Endothelial cell of umbilical vein (primary cell): ENCODE measurements around the gene CCDC142. TPM values are rescaled to one million over a fixed set of nuclear protein-coding genes. Genes with fewer than 3 reads are reported as not detected.

Experiments used
- Bru-seq: library from RNA; stranded (reverse); fragments of 400-500 nt; gene quantifications from one replicate; lab custom pipeline; 2021; lab: Mats Ljungman, UMichigan
- BruChase-seq, 2 experiments: library from RNA; stranded (reverse); fragments of 400-500 nt; gene quantifications; one replicate each; lab custom pipeline; 2021; lab: Mats Ljungman, UMichigan
- BruUV-seq: library from RNA; stranded (reverse); fragments of 400-500 nt; replicated peaks from 2 replicates; lab custom pipeline; 2021; lab: Mats Ljungman, UMichigan
- CTCF ChIA-PET: fragments of 300-600, 350-600 bp; sonication (Branson Sonifier 250); formaldehyde crosslinking; loops from one replicate; lab custom pipeline; 2021; ENCODE audit warnings: antibody characterized with exemption, inconsistent platforms; lab: Charles Lee
- POLR2A ChIA-PET: fragments of 300-600, 350-600 bp; sonication (Branson Sonifier 250); formaldehyde crosslinking; loops from one replicate; lab custom pipeline; 2021; ENCODE audit warnings: antibody characterized with exemption, inconsistent platforms; lab: Charles Lee
- DNase-seq: peaks from one replicate; pipeline ENCODE4 v3.0.0-alpha.2; 2011; ENCODE audit warnings: low read depth, low spot score
- FAIRE-seq: peaks from 2 replicates; lab custom pipeline; 2011; peaks lifted over from hg19 to GRCh38; lab: Jason Lieb, UNC
- H2AFZ ChIP-seq: 2 replicates; pipeline ENCODE4 v1.6.0; 2012; ENCODE audit warnings: low read depth, low read length, control low read depth, inconsistent platforms
- H3K27ac ChIP-seq: 2 replicates; pipeline ENCODE4 v1.5.1; 2011; ENCODE audit warnings: low read depth, mild to moderate bottlenecking, control low read depth, low read length, moderate library complexity; ENCODE audit not compliant: insufficient read depth
- H3K27me3 ChIP-seq, 2 experiments: 2 replicates each; pipeline versions ENCODE4 v1.6.0 to v1.6.1; 2011; ENCODE audit warnings: low read length in 2 of 2, mixed read lengths in 1 of 2; ENCODE audit not compliant: control insufficient read depth in 2 of 2, insufficient read depth in 2 of 2
- H3K36me3 ChIP-seq, 2 experiments: 2 replicates in 1 of 2; 3 replicates in 1 of 2; pipeline ENCODE4 v1.5.1; 2011; ENCODE audit warnings: low read length in 2 of 2, mild to moderate bottlenecking in 1 of 2, moderate library complexity in 1 of 2; ENCODE audit not compliant: control insufficient read depth in 2 of 2, insufficient read depth in 2 of 2; ENCODE audit errors: extremely low read depth in 1 of 2
- H3K4me1 ChIP-seq: 3 replicates; pipeline ENCODE4 v1.5.1; 2011; ENCODE audit warnings: mild to moderate bottlenecking, low read length; ENCODE audit not compliant: control insufficient read depth, insufficient read depth; ENCODE audit errors: extremely low read depth
- H3K4me2 ChIP-seq: 2 replicates; pipeline ENCODE4 v1.6.1; 2011; ENCODE audit warnings: low read length, control low read depth, mixed read lengths; ENCODE audit not compliant: insufficient read depth
- H3K4me3 ChIP-seq, 3 experiments: fragments of 200-600 bp in 1 of 3; sonication (generic), shearing (Covaris generic) in 1 of 3; replicated peaks in 1 of 3; 2 replicates each; pipeline ENCODE4 v1.5.1; 2011 to 2016; ENCODE audit warnings: control low read depth in 3 of 3, low read length in 3 of 3, mild to moderate bottlenecking in 2 of 3, inconsistent platforms in 1 of 3, low read depth in 1 of 3, moderate library complexity in 1 of 3; ENCODE audit not compliant: insufficient read depth in 1 of 3
- H3K79me2 ChIP-seq: 2 replicates; pipeline ENCODE4 v1.6.0; 2012; ENCODE audit warnings: low read length, inconsistent platforms; ENCODE audit not compliant: control insufficient read depth, insufficient read depth
- H3K9ac ChIP-seq: replicated peaks from 2 replicates; pipeline ENCODE3; 2011; ENCODE audit warnings: low read length, control low read depth; ENCODE audit not compliant: insufficient read depth; ENCODE audit errors: extremely low read depth
- H3K9me1 ChIP-seq: replicated peaks from 3 replicates; pipeline ENCODE4 v1.6.0; 2011; ENCODE audit warnings: mild to moderate bottlenecking, low read length; ENCODE audit not compliant: control insufficient read depth, insufficient read depth; ENCODE audit errors: extremely low read depth
- H3K9me3 ChIP-seq: replicated peaks from 2 replicates; pipeline ENCODE4 v1.5.1; 2012; ENCODE audit warnings: low read length, inconsistent platforms; ENCODE audit not compliant: control insufficient read depth, insufficient read depth
- H4K20me1 ChIP-seq: replicated peaks from 2 replicates; pipeline ENCODE3; 2011; ENCODE audit warnings: mild to moderate bottlenecking, low read length; ENCODE audit not compliant: control insufficient read depth, insufficient read depth; ENCODE audit errors: extremely low read depth
- CTCF ChIP-seq, 2 donors: IDR thresholded peaks; 1 replicate in 1 of 2; 2 replicates in 1 of 2; pipeline ENCODE4 v1.5.1; 2011; ENCODE audit warnings: low read length in 2 of 2, mild to moderate bottlenecking in 2 of 2, moderate library complexity in 2 of 2, control low read depth in 1 of 2, inconsistent platforms in 1 of 2, low read depth in 1 of 2; ENCODE audit not compliant: insufficient read depth in 1 of 2; ENCODE audit errors: extremely low read depth in 1 of 2
- GATA2 ChIP-seq: IDR thresholded peaks from 2 replicates; pipeline ENCODE4 v1.7.0; 2011; ENCODE audit warnings: low read depth, mild to moderate bottlenecking, moderate library complexity, mixed read lengths, low read length; ENCODE audit not compliant: insufficient read length, insufficient read depth
- POLR2A ChIP-seq: IDR thresholded peaks from 2 replicates; pipeline ENCODE4 v1.6.1; 2012; ENCODE audit warnings: low read depth, mild to moderate bottlenecking, control low read depth, low read length
- dilution Hi-C: fragments of 300-500 bp; cut with MboI; formaldehyde crosslinking; loops from one replicate; pipeline ENCODE4 v1.15.0; 2019; ENCODE audit warnings: low sequenced_read_pairs; ENCODE audit not compliant: extremely low pct_ligation_motif_present
- intact Hi-C: fragments of 100-400 bp; cut with micrococcal nuclease; formaldehyde crosslinking; loops from one replicate; pipeline ENCODE4 v1.10.0; 2022
- long read RNA-seq: library from polyadenylated mRNA; stranded (forward); transcript quantifications from one replicate; pipeline ENCODE4 v2.0.0, GENCODE V29; 2021
- polyA minus RNA-seq, 3 experiments: library from RNA; depleted of rRNA, polyadenylated mRNA; stranded (reverse); fragments of >200 nt; gene quantifications; 1 replicate in 1 of 3; 2 replicates in 2 of 3; pipeline ENCODE4 v1.2.3, GENCODE V29; 2011
- polyA plus RNA-seq, 4 experiments: library from polyadenylated mRNA; depleted of rRNA in 3 of 4; stranded (reverse) in 3 of 4; unstranded in 1 of 4; fragments of >200 nt; gene quantifications; 2 replicates each; pipeline versions ENCODE4 v1.2.1 to v1.2.3, GENCODE V29; 2011 to 2012; ENCODE audit warnings: missing spikeins in 1 of 4
- total RNA-seq: library from RNA; stranded (reverse); gene quantifications from 2 replicates; pipeline ENCODE4 v1.2.3, GENCODE V29; 2021

The CCDC142 gene
- total RNA-seq, result 20.3 and 23.8 TPM in 2 replicates
- 12.8 and 13.5 TPM in 2 replicates for polyA plus RNA-seq
- polyA plus RNA-seq (2011; cell fraction: cytosol; rRNA removed), result 4.8 and 6.6 TPM in 2 replicates
- 42.6 and 50.8 TPM in 2 replicates for polyA plus RNA-seq (2011; cell fraction: nucleus; rRNA removed)
- polyA plus RNA-seq (2012), result 6.5 and 7.7 TPM in 2 replicates
- polyA minus RNA-seq, result 36.8 and 40.0 TPM in 2 replicates
- 8.9 TPM for polyA minus RNA-seq (2011; cell fraction: cytosol; rRNA and poly(A)+ RNA removed)
- 33.2 and 39.8 TPM in 2 replicates for polyA minus RNA-seq (2011; cell fraction: nucleus; rRNA and poly(A)+ RNA removed)
- Bru-seq, nascent RNA, result percentile 69 among the genes with signal in this experiment
- percentile 64 among the genes with signal in this experiment for BruChase-seq, experiment 1, labeled RNA remaining after a 6-hour chase
- BruChase-seq, experiment 2, labeled RNA remaining after a 2-hour chase, result percentile 64 among the genes with signal in this experiment
- long read RNA-seq, partial matches to known transcripts, result 5 of 14 reads
- long read RNA-seq, other reads (novel, unspliced or antisense), result 8 of 14 reads

- H3K4me3 ChIP-seq, result peak within 1 kb of the TSS; percentile 6 to 79 (median 66)
- TSS peak; percentile 74 for BruUV-seq
- TF ChIP-seq POLR2A (peak; percentile 55), CTCF (IDR thresholded peaks at IDR 0.05; ENCODE audit: extremely low read depth in 1 of 2, insufficient read depth in 1 of 2, low read depth in 1 of 2, low read length in 2 of 2) (peak; percentile 89 to 93), GATA2 (no peak)
- H3K9ac ChIP-seq, result peak within 1 kb of the TSS; percentile 68
- DNase-seq (peak; percentile 97), FAIRE-seq (peak; percentile 99)
- peak within 1 kb of the TSS; percentile 36 for H3K27ac ChIP-seq
- peaks cover 0 to 3% of the 10 kb centered on the region in 2 experiments for H3K36me3 ChIP-seq
- intact Hi-C loops (loop anchor here (1.0 kb wide), 9 partner anchors 11 to 104 kb away; partner anchors contain the start of genes AUP1, HTRA2, INO80B and MRPL53), dilution Hi-C loops (no loop called here)
- POLR2A ChIA-PET, result interaction anchor here (0.6 to 0.7 kb wide), 2 partner anchors 10 to 707 kb away, joined by 3 to 19 read pairs; partner anchors contain the start of gene MRPL53
- CTCF ChIA-PET, result interaction anchor here (0.8 to 5.6 kb wide), 19 partner anchors 10 to 233 kb away, joined by 3 to 82 read pairs (median 6); partner anchors contain the start of genes AUP1, DQX1, HTRA2 and INO80B
- peaks cover 13% of the 10 kb centered on the region for H3K4me1 ChIP-seq
- H4K20me1 ChIP-seq, result no peaks in the 10 kb centered on the region
- H3K79me2 ChIP-seq, result peaks cover 16% of the 10 kb centered on the region
- H2AFZ ChIP-seq, result peak within 1 kb of the TSS; percentile 93
- H3K9me3 ChIP-seq, result no peaks in the 10 kb centered on the region
- H3K4me2 ChIP-seq, result peak within 1 kb of the TSS; percentile 68
- H3K9me1 ChIP-seq, result no peaks in the 10 kb centered on the region
- H3K27me3 ChIP-seq, result no peaks in the 10 kb centered on the region
These were observed at the start of gene CCDC142, which contains the start of gene TTC31 for GRCh38 chr2:74482801-74483674. Gene CCDC142 (minus strand): TSS chr2:74482998. CDS start chr2:74482837, 161 bp downstream. Gene TTC31 (plus strand): TSS chr2:74483081. CDS start chr2:74483096, 15 bp downstream.
